ENCODE results near the gene EOLA2.
A peak's percentile ranks its signal among the peaks of the same experiment; 100 is the strongest.
"Not testable (repeated sequence)": the region's sequence is repeated elsewhere in the genome, so short reads cannot be mapped to it uniquely, and the experiment has no call there.

Gene EOLA2

GRCh38 chrX:149938427-149938880 lies at the start of gene EOLA2:
EOLA2 (minus strand) TSS chrX:149938491; CDS start chrX:149933874, 4,617 bp downstream.
- DNase-seq (ENCODE audit: low spot score), result peak; percentile 63

- DNase-seq (ENCODE audit: low spot score), result no peak
These were observed 49.3 kb upstream of the EOLA2 start for GRCh38 chrX:149987613-149988012.

- DNase-seq (ENCODE audit: low spot score), result no peak
These were observed 46.1 kb upstream of the EOLA2 start for GRCh38 chrX:149984411-149984810.

GRCh38 chrX:149982310-149982709 lies 44.0 kb upstream of the EOLA2 start:
- no peak for DNase-seq (ENCODE audit: low spot score)

GRCh38 chrX:149979126-149979644 lies 40.9 kb upstream of the EOLA2 start:
- DNase-seq (ENCODE audit: low spot score), result no peak

GRCh38 chrX:149962859-149963757 lies 24.8 kb upstream of the EOLA2 start:
- DNase-seq (ENCODE audit: low spot score), result peak; percentile 63

- DNase-seq (ENCODE audit: low spot score), result no peak
These were observed 23.7 kb upstream of the EOLA2 start for GRCh38 chrX:149962010-149962409.

- no peak for DNase-seq (ENCODE audit: low spot score)
These were observed 23.3 kb upstream of the EOLA2 start for GRCh38 chrX:149961572-149961971.

GRCh38 chrX:149950681-149951080 lies 12.4 kb upstream of the EOLA2 start:
- DNase-seq (ENCODE audit: low spot score), result peak; percentile 43

GRCh38 chrX:149949743-149950436 lies 11.6 kb upstream of the EOLA2 start:
- DNase-seq (ENCODE audit: low spot score), result no peak

- DNase-seq (ENCODE audit: low spot score), result no peak
These were observed 9.7 kb upstream of the EOLA2 start for GRCh38 chrX:149948016-149948415.

GRCh38 chrX:149946932-149947331 lies 8.6 kb upstream of the EOLA2 start:
- not testable (repeated sequence) for DNase-seq (ENCODE audit: low spot score)

GRCh38 chrX:149945820-149946219 lies 7.5 kb upstream of the EOLA2 start:
- not testable (repeated sequence) for DNase-seq (ENCODE audit: low spot score)

GRCh38 chrX:149945087-149945670 lies 6.9 kb upstream of the EOLA2 start:
- not testable (repeated sequence) for DNase-seq (ENCODE audit: low spot score)

GRCh38 chrX:149940674-149941024 lies 2.4 kb upstream of the EOLA2 start:
- DNase-seq (ENCODE audit: low spot score), result not testable (repeated sequence)

GRCh38 chrX:149939905-149940673 lies 1.8 kb upstream of the EOLA2 start:
- peak; percentile 78 for DNase-seq (ENCODE audit: low spot score)

- DNase-seq (ENCODE audit: low spot score), result no peak
These were observed 1.3 kb upstream of the EOLA2 start for GRCh38 chrX:149939655-149939904.

- DNase-seq (ENCODE audit: low spot score), result peak; percentile 78
These were observed 777 bp upstream of the EOLA2 start for GRCh38 chrX:149938881-149939654.

- DNase-seq (ENCODE audit: low spot score), result no peak
These were observed 342 bp downstream of the EOLA2 start for GRCh38 chrX:149937871-149938426.

GRCh38 chrX:149937328-149937727 lies 963 bp downstream of the EOLA2 start:
- DNase-seq (ENCODE audit: low spot score), result not testable (repeated sequence)

GRCh38 chrX:149933547-149933946 lies 4.7 kb downstream of the EOLA2 start:
- not testable (repeated sequence) for DNase-seq (ENCODE audit: low spot score)

Data from AG08396 (cell line).